K562 treated with DMSO at 1 percent for 24 hours (cell line): ENCODE results near the gene ENTPD8. TPM values are rescaled to one million over a fixed set of nuclear protein-coding genes. Genes with fewer than 3 reads are reported as not detected.

Experiments used
- total RNA-seq: library from RNA; unstranded; fragments of 300-600 nt; gene quantifications from 2 replicates; pipeline ENCODE4 v1.2.3, GENCODE V29; 2022; ENCODE audit warnings: low read depth; ENCODE audit not compliant: insufficient read depth

The ENTPD8 gene, protein sequence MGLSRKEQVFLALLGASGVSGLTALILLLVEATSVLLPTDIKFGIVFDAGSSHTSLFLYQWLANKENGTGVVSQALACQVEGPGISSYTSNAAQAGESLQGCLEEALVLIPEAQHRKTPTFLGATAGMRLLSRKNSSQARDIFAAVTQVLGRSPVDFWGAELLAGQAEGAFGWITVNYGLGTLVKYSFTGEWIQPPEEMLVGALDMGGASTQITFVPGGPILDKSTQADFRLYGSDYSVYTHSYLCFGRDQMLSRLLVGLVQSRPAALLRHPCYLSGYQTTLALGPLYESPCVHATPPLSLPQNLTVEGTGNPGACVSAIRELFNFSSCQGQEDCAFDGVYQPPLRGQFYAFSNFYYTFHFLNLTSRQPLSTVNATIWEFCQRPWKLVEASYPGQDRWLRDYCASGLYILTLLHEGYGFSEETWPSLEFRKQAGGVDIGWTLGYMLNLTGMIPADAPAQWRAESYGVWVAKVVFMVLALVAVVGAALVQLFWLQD
- 0.21 TPM in 1 of 2 replicates, not detected in the other for total RNA-seq

DNA sequence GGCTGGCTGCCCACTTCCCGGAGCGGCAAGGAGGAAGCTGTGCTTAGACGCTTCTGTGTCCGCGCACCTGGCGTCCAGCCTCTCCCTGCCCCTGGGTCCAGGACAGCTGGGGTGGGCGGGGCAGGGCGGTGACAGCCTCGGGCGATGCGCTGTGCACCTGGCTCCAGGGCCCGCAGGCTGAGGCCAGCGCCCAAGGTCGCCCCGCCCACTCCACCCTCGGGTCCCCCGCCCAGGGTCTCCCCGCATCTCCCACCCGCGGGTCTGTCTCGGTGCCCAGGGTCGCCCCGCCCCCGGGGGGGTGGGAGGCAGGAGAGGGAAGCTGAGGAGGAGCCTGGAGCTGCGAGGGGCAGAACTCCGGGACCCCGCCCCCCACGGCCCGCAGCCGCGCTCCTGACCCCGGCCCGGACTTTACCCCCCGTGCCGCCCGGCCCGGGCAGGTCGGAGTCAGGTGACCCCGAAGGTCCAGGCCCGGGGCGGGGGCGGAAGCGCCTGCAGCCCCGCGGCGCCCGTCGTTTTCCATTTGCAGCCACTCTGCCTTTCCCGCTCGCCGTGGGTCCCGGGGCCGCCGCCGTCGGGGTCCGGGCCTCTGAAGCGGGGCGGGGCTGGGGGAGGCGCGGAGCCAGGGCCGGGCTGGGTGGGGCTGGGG lies at the start of gene ENTPD8:
Gene ENTPD8 (minus strand): TSS at position 69 of the 646 bp plus-strand sequence. CDS start 3,072 bp downstream, outside the sequence.

DNA sequence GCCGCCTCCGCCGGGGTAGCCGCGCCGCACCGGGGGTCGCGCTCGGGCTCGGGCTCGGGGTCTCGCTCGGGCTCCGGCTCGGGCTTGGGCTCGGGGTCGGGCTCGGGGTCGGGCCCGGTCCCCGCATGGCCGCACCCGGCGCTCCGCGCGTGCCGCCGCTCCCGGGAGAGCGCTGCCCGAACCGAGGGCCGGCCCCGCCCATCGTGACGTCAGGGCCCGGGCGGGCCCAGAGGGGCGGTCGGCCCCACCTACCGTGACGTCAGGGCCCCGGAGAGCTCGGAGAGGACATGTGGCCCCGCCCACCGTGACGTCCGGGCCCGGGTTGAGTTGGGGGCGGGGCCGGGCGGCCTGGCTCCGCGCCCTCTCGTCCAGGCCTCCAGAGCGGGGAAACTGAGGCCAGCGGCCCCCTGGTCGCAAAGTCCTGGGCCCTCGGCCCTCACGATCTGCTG lies 18.0 kb upstream of the ENTPD8 start, which contains the start of gene NSMF:
Gene NSMF (minus strand): TSS at position 183 of the 449 bp plus-strand sequence. CDS start 232 bp downstream, outside the sequence.

DNA sequence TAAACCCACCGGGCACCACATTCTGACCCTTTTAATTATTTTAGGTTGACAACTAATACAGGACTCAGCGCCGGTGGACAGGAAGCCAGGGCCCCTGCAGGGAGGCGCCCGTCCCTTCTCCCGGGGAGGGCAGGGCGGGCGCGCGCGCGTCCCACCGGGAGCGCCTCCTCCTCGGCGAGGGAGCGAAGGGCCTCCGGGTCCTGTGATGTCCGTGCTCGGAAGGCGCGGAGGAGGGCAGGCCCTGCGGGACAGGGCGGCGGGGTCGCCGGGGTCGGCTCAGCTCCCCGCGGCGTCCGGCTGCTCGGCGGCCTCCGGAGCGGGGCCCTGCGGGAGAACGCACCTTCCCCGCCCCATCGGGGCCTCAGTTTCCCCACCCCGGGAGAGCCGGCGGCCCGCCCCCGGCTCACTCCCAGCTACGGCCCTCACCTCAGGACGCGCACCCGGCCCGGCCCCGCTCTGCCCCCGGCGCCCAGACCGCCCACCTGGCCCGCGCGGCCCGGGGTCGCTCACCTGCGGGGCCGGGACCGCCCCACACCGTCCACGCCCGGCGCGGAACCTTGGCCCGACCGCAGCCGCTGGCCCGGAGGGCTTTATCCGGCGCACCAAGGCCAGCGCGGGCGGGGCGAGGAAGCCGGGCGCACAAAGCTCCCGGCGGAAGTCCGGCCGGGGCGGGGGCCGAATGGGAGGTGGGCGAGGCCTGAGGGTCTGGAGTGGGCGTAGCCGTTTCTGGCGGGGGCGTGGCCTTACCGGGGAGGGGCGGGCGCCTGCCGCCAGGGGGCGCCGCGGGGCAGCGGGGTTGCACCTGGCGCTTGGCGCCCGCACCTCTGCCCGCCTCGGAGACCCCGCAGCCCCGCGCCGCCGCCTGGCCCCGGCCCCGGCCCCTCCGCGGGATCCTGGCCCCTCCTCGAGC lies 18.3 kb downstream of the ENTPD8 start, which contains the start of the genes EXD3 and NOXA1:
Gene EXD3 (minus strand): TSS at position 559 of the 910 bp plus-strand sequence. CDS start 27,805 bp downstream, outside the sequence.
Gene NOXA1 (plus strand): TSS at position 790 of the 910 bp plus-strand sequence. CDS start 137 bp downstream, outside the sequence.

Other genes starting within 250 kb of the ENTPD8 start
- gene TPRN, start 240.6 kb downstream of the ENTPD8 start, total RNA-seq, result 33.3 and 34.3 TPM in 2 replicates
- gene TMEM203, start 235.7 kb downstream of the ENTPD8 start, total RNA-seq, result 70.6 and 73.1 TPM in 2 replicates
- gene NDOR1, start 235.7 kb downstream of the ENTPD8 start, total RNA-seq, result 28.7 and 33.4 TPM in 2 replicates
- gene RNF208, start 219.1 kb downstream of the ENTPD8 start, total RNA-seq, result 6.9 and 7.0 TPM in 2 replicates
- 1.6 and 1.7 TPM in 2 replicates for gene CYSRT1, start 216.2 kb downstream of the ENTPD8 start, total RNA-seq
- gene RNF224, start 213.9 kb downstream of the ENTPD8 start, total RNA-seq, result not detected in 2 replicates
- not detected in 2 replicates for gene SLC34A3, start 210.5 kb downstream of the ENTPD8 start, total RNA-seq
- 1,217 and 1,249 TPM in 2 replicates for gene TUBB4B, start 200.1 kb downstream of the ENTPD8 start, total RNA-seq
- 0.60 TPM in 1 of 2 replicates, not detected in the other for gene STPG3, start 190.1 kb downstream of the ENTPD8 start, total RNA-seq
- gene NELFB, start 186.0 kb downstream of the ENTPD8 start, total RNA-seq, result 123 TPM in 2 replicates
- 86.6 and 103 TPM in 2 replicates for gene TOR4A, start 163.6 kb downstream of the ENTPD8 start, total RNA-seq
- gene NRARP, start 139.1 kb downstream of the ENTPD8 start, total RNA-seq, result 19.3 and 20.3 TPM in 2 replicates
- 12.1 and 16.9 TPM in 2 replicates for gene EXD3, start 18.2 kb downstream of the ENTPD8 start, total RNA-seq
- 1.9 and 2.1 TPM in 2 replicates for gene NOXA1, start 18.0 kb downstream of the ENTPD8 start, total RNA-seq
- 54.0 and 55.9 TPM in 2 replicates for gene NSMF, start 18.0 kb upstream of the ENTPD8 start, total RNA-seq
- gene PNPLA7, start 109.0 kb upstream of the ENTPD8 start, total RNA-seq, result 1.3 and 1.4 TPM in 2 replicates
- gene MRPL41, start 110.5 kb upstream of the ENTPD8 start, total RNA-seq, result 146 and 147 TPM in 2 replicates
- 32.0 and 32.6 TPM in 2 replicates for gene DPH7, start 137.6 kb upstream of the ENTPD8 start, total RNA-seq
- 51.3 and 54.1 TPM in 2 replicates for gene ZMYND19, start 149.2 kb upstream of the ENTPD8 start, total RNA-seq
- gene ARRDC1, start 164.3 kb upstream of the ENTPD8 start, total RNA-seq, result 62.2 and 73.1 TPM in 2 replicates
- gene EHMT1, start 177.6 kb upstream of the ENTPD8 start, total RNA-seq, result 60.7 and 64.1 TPM in 2 replicates